ENCODE data around the gene PRR5.

PRR5 gene

GRCh38 chr22:44759430-44760310 is 57.7 kb downstream of the PRR5 start:
- DNase-seq (ENCODE audit: low read depth, low spot score) = no peak
- Histone ChIP-seq H3K4me1 (ENCODE audit: insufficient read depth, insufficient read length) (peaks cover 22% of the 10 kb centered on the region), H3K27me3 (ENCODE audit: insufficient read depth, insufficient read length) (no peaks in the 10 kb centered on the region), H3K36me3 (ENCODE audit: insufficient read depth, insufficient read length, low read length) (no peaks in the 10 kb centered on the region), H3K9me3 (ENCODE audit: insufficient read depth, low read length) (no peaks in the 10 kb centered on the region), H3K9ac (ENCODE audit: insufficient read length, low read depth) (no peak overlapping the region), H3K4me3 (ENCODE audit: insufficient read length, low read depth) (no peak overlapping the region)
- no peak for TF ChIP-seq YY1 (IDR thresholded peaks at IDR 0.05; ENCODE audit: insufficient read depth, insufficient read length)
- TF ChIP-seq SUZ12 (IDR thresholded peaks at IDR 0.05; ENCODE audit: extremely low read depth, insufficient read depth, insufficient read length) = no peak
- TF ChIP-seq ZNF274 (IDR thresholded peaks at IDR 0.05; ENCODE audit: low read depth, low read length) = no peak

GRCh38 chr22:44760476-44760875 is 58.5 kb downstream of the PRR5 start:
- H3K4me3 ChIP-seq (ENCODE audit: insufficient read length, low read depth) = no peak overlapping the region
- no peaks in the 10 kb centered on the region for H3K27me3 ChIP-seq (ENCODE audit: insufficient read depth, insufficient read length)
- no peak for DNase-seq (ENCODE audit: low read depth, low spot score)
- peaks cover 19% of the 10 kb centered on the region for H3K4me1 ChIP-seq (ENCODE audit: insufficient read depth, insufficient read length)
- no peaks in the 10 kb centered on the region for H3K9me3 ChIP-seq (ENCODE audit: insufficient read depth, low read length)
- H3K9ac ChIP-seq (ENCODE audit: insufficient read length, low read depth) = no peak overlapping the region
- H3K36me3 ChIP-seq (ENCODE audit: insufficient read depth, insufficient read length, low read length) = no peaks in the 10 kb centered on the region
- no peak for TF ChIP-seq YY1 (IDR thresholded peaks at IDR 0.05; ENCODE audit: insufficient read depth, insufficient read length)
- TF ChIP-seq SUZ12 (IDR thresholded peaks at IDR 0.05; ENCODE audit: extremely low read depth, insufficient read depth, insufficient read length) = no peak
- TF ChIP-seq ZNF274 (IDR thresholded peaks at IDR 0.05; ENCODE audit: low read depth, low read length) = no peak

- H3K4me3 ChIP-seq (ENCODE audit: insufficient read length, low read depth) = no peak overlapping the region
- TF ChIP-seq SUZ12 (IDR thresholded peaks at IDR 0.05; ENCODE audit: extremely low read depth, insufficient read depth, insufficient read length) = no peak
- TF ChIP-seq ZNF274 (IDR thresholded peaks at IDR 0.05; ENCODE audit: low read depth, low read length) = no peak
- no peak for TF ChIP-seq YY1 (IDR thresholded peaks at IDR 0.05; ENCODE audit: insufficient read depth, insufficient read length)
- H3K9me3 ChIP-seq (ENCODE audit: insufficient read depth, low read length) = no peaks in the 10 kb centered on the region
- peaks cover 14% of the 10 kb centered on the region for H3K4me1 ChIP-seq (ENCODE audit: insufficient read depth, insufficient read length)
- H3K27me3 ChIP-seq (ENCODE audit: insufficient read depth, insufficient read length) = no peaks in the 10 kb centered on the region
- no peak overlapping the region for H3K9ac ChIP-seq (ENCODE audit: insufficient read length, low read depth)
- H3K36me3 ChIP-seq (ENCODE audit: insufficient read depth, insufficient read length, low read length) = no peaks in the 10 kb centered on the region
- DNase-seq (ENCODE audit: low read depth, low spot score) = no peak
Measured at GRCh38 chr22:44761025-44761424, 59.0 kb downstream of the PRR5 start.

GRCh38 chr22:44764373-44764772 is 62.4 kb downstream of the PRR5 start:
- TF ChIP-seq SUZ12 (IDR thresholded peaks at IDR 0.05; ENCODE audit: extremely low read depth, insufficient read depth, insufficient read length) = no peak
- no peak for TF ChIP-seq YY1 (IDR thresholded peaks at IDR 0.05; ENCODE audit: insufficient read depth, insufficient read length)
- TF ChIP-seq ZNF274 (IDR thresholded peaks at IDR 0.05; ENCODE audit: low read depth, low read length) = no peak
- H3K27me3 ChIP-seq (ENCODE audit: insufficient read depth, insufficient read length) = no peaks in the 10 kb centered on the region
- H3K36me3 ChIP-seq (ENCODE audit: insufficient read depth, insufficient read length, low read length) = no peaks in the 10 kb centered on the region
- no peak overlapping the region for H3K4me3 ChIP-seq (ENCODE audit: insufficient read length, low read depth)
- no peak overlapping the region for H3K9ac ChIP-seq (ENCODE audit: insufficient read length, low read depth)
- H3K9me3 ChIP-seq (ENCODE audit: insufficient read depth, low read length) = no peaks in the 10 kb centered on the region
- peaks cover 14% of the 10 kb centered on the region for H3K4me1 ChIP-seq (ENCODE audit: insufficient read depth, insufficient read length)
- no peak for DNase-seq (ENCODE audit: low read depth, low spot score)

GRCh38 chr22:44764974-44765373 is 63.0 kb downstream of the PRR5 start:
- TF ChIP-seq ZNF274 (IDR thresholded peaks at IDR 0.05; ENCODE audit: low read depth, low read length) = no peak
- TF ChIP-seq YY1 (IDR thresholded peaks at IDR 0.05; ENCODE audit: insufficient read depth, insufficient read length) = no peak
- TF ChIP-seq SUZ12 (IDR thresholded peaks at IDR 0.05; ENCODE audit: extremely low read depth, insufficient read depth, insufficient read length) = no peak
- H3K9ac ChIP-seq (ENCODE audit: insufficient read length, low read depth) = no peak overlapping the region
- H3K4me3 ChIP-seq (ENCODE audit: insufficient read length, low read depth) = no peak overlapping the region
- no peaks in the 10 kb centered on the region for H3K27me3 ChIP-seq (ENCODE audit: insufficient read depth, insufficient read length)
- H3K4me1 ChIP-seq (ENCODE audit: insufficient read depth, insufficient read length) = peaks cover 14% of the 10 kb centered on the region
- no peaks in the 10 kb centered on the region for H3K36me3 ChIP-seq (ENCODE audit: insufficient read depth, insufficient read length, low read length)
- no peaks in the 10 kb centered on the region for H3K9me3 ChIP-seq (ENCODE audit: insufficient read depth, low read length)
- no peak for DNase-seq (ENCODE audit: low read depth, low spot score)

GRCh38 chr22:44765571-44766285 is 63.7 kb downstream of the PRR5 start:
- no peak overlapping the region for H3K4me3 ChIP-seq (ENCODE audit: insufficient read length, low read depth)
- no peaks in the 10 kb centered on the region for H3K9me3 ChIP-seq (ENCODE audit: insufficient read depth, low read length)
- TF ChIP-seq ZNF274 (IDR thresholded peaks at IDR 0.05; ENCODE audit: low read depth, low read length) (no peak), SUZ12 (IDR thresholded peaks at IDR 0.05; ENCODE audit: extremely low read depth, insufficient read depth, insufficient read length) (no peak), YY1 (IDR thresholded peaks at IDR 0.05; ENCODE audit: insufficient read depth, insufficient read length) (no peak)
- no peak for DNase-seq (ENCODE audit: low read depth, low spot score)
- H3K36me3 ChIP-seq (ENCODE audit: insufficient read depth, insufficient read length, low read length) = no peaks in the 10 kb centered on the region
- no peaks in the 10 kb centered on the region for H3K27me3 ChIP-seq (ENCODE audit: insufficient read depth, insufficient read length)
- peaks cover 12% of the 10 kb centered on the region for H3K4me1 ChIP-seq (ENCODE audit: insufficient read depth, insufficient read length)
- no peak overlapping the region for H3K9ac ChIP-seq (ENCODE audit: insufficient read length, low read depth)

- Histone ChIP-seq H3K4me3 (ENCODE audit: insufficient read length, low read depth) (no peak overlapping the region), H3K9ac (ENCODE audit: insufficient read length, low read depth) (no peak overlapping the region), H3K9me3 (ENCODE audit: insufficient read depth, low read length) (no peaks in the 10 kb centered on the region), H3K27me3 (ENCODE audit: insufficient read depth, insufficient read length) (no peaks in the 10 kb centered on the region), H3K4me1 (ENCODE audit: insufficient read depth, insufficient read length) (no peaks in the 10 kb centered on the region), H3K36me3 (ENCODE audit: insufficient read depth, insufficient read length, low read length) (no peaks in the 10 kb centered on the region)
- DNase-seq (ENCODE audit: low read depth, low spot score) = no peak
- no peak for TF ChIP-seq SUZ12 (IDR thresholded peaks at IDR 0.05; ENCODE audit: extremely low read depth, insufficient read depth, insufficient read length)
- TF ChIP-seq ZNF274 (IDR thresholded peaks at IDR 0.05; ENCODE audit: low read depth, low read length) = no peak
- no peak for TF ChIP-seq YY1 (IDR thresholded peaks at IDR 0.05; ENCODE audit: insufficient read depth, insufficient read length)
Measured at GRCh38 chr22:44773082-44773481, 71.1 kb downstream of the PRR5 start.
